ENCODE measurements around the gene ABR.

The ABR gene

DNA sequence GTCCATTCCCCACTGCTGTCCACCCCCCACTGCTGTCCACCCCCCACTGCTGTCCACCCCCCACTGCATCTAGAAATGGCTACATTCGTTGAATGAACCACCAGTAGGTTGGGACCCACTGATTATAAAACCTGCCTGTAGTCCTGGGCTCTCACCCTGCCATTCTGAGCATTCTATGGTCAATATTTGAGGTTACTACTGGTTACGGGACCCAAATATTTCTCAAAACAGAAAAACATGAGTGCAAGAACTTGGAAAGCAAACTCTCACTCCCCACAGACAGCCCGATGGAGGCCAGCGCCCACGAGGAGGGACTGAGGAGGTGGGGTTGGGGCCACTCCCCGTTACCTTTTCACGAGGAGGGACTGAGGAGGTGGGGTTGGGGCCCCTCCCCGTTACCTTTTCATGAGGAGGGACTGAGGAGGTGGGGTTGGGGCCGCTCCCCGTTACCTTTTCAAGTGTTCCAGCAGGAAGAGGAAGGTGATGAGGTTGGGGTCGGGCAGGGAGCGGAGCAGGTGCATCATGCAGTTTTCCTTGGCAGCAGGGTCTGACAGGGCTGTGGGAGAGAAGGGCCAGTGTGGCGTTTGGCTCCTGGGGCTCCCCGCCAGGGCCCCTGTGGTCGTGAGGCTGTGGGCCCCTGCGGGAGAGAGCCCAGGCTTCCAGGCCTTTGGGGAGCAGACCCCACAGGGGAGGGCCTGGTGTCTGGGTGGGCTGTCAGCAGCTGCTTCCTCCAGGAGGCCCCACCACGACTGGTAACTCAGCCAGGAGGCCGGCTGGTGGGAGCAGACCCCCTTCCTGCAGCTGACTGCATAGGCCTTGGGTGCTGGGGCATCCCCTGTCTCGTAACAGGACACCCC is 170.3 kb downstream of the ABR start:
- Histone ChIP-seq H3K4me2 (ENCODE audit: low read length) (no peak overlapping the region), H3K9me3 (replicated peaks; ENCODE audit: low read length) (no peaks in the 10 kb centered on the region), H3K36me3 (ENCODE audit: insufficient read depth, low read length) (peaks cover 42% of the 10 kb centered on the region), H3K4me3 (ENCODE audit: low read length) (no peak overlapping the region), H3K4me1 (ENCODE audit: control insufficient read depth, insufficient read depth, low read length) (peaks cover 16% of the 10 kb centered on the region), H3K9ac (ENCODE audit: low read depth, low read length) (no peak overlapping the region), H3K27me3 (ENCODE audit: control insufficient read depth, insufficient read depth, low read length) (no peaks in the 10 kb centered on the region)

DNA sequence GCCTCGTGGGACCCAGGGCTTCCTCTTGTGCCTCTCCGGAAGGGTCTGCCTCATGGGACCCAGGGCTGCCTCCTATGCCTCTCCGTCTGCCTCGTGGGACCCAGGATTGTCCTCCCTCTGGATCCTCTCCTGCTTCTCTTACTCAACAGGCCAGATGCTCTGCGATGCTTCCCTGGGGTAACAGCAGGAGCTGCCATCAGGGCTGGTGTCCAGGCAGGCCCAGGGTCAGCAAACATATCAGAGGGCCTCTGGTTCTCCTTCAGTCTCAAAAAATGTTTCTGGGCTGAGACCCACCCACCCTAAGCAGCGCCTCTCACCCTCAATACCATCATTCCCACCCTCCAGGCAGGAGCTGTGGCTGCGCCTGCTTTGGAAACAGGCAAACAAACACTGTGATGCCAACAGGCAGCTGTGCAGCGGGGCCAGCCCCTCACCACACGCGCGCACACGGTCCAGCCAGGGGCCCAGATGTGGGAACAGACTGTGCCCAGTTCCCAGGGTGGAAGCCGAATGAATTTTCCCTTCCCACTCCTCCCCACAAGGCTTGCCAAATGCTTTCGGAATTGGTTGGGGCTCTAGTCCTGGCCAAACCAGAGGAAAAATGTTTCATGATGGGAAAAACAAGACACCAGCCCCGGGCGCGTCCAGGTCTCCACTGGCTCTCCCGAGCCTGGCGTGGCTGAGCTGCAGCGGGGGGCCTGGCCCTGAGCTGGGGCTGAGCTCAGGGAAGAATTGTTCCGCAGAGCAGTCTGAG is 171.6 kb downstream of the ABR start:
- Histone ChIP-seq H3K9ac (ENCODE audit: low read depth, low read length) (no peak overlapping the region), H3K4me1 (ENCODE audit: control insufficient read depth, insufficient read depth, low read length) (peaks cover 28% of the 10 kb centered on the region), H3K9me3 (replicated peaks; ENCODE audit: low read length) (no peaks in the 10 kb centered on the region)

DNA sequence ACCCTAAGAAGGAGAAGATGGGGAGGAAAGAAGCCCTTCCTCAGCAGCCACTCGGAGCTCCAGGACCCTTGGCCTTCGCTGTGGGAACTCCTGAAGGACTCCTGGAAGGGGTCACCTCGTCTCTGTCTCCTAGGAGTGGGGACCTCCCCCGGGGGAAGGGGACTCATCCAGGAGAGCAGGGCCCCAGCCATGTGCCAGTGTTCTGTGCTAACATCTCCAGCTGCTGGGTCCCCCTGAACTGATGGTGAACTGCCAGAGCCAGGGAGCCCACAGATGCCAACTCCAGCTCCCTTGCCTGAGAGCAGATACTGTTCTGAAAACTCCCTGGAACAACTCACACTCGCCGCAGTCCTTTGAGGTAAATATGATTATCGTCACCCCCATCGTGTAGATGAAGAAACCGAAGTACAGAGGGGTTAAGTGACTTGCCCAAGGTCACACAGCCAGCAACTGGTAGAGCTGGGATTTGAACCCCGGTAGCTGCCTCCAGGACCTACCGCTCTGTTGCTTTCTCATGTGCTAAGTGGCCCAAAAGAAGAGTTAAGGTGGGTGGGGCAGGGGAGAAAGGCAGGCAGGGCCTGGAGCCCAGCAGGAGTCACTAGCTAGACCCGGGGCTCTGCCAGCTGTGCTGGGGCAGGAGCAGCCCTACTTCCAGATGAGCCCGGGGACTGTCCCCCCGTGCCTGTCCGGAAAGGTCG is 172.3 kb downstream of the ABR start:
- H3K9me3 ChIP-seq (replicated peaks; ENCODE audit: low read length), result no peaks in the 10 kb centered on the region
- H3K4me3 ChIP-seq (ENCODE audit: low read length), result no peak overlapping the region
- H3K27me3 ChIP-seq (ENCODE audit: control insufficient read depth, insufficient read depth, low read length), result no peaks in the 10 kb centered on the region
- no peak overlapping the region for H3K4me2 ChIP-seq (ENCODE audit: low read length)
- peaks cover 36% of the 10 kb centered on the region for H3K4me1 ChIP-seq (ENCODE audit: control insufficient read depth, insufficient read depth, low read length)
- no peak overlapping the region for H3K9ac ChIP-seq (ENCODE audit: low read depth, low read length)
- H3K36me3 ChIP-seq (ENCODE audit: insufficient read depth, low read length), result peaks cover 57% of the 10 kb centered on the region

More for the DNA sequence above, 171.6 kb downstream of the ABR start:
- H3K4me3 ChIP-seq (ENCODE audit: low read length), result no peak overlapping the region
- H3K4me2 ChIP-seq (ENCODE audit: low read length), result no peak overlapping the region
- H3K27me3 ChIP-seq (ENCODE audit: control insufficient read depth, insufficient read depth, low read length), result no peaks in the 10 kb centered on the region
- H3K36me3 ChIP-seq (ENCODE audit: insufficient read depth, low read length), result peaks cover 55% of the 10 kb centered on the region

DNA sequence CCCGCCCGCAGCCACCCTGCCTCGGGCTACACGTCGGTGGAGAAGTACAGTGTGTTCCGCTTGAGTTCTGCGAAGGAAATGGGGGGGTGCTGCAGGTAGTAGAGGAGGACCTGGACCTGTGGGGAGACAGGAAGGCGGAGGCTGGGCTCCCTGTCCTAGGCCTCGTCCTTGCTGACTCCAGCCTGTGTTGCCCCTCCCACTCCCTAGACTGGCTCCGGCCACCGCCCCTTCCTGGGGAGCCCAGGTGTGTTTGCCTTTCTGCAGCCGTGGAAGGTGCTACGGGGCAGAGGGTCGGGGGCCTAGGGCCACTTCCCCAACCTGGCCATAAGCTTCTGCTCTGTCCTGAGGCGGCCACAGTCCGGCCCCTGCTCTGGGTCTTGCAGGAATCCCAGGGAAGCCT is 173.7 kb downstream of the ABR start:
- Histone ChIP-seq H3K4me3 (ENCODE audit: low read length) (no peak overlapping the region), H3K4me2 (ENCODE audit: low read length) (peak overlapping the region; percentile 62), H3K9ac (ENCODE audit: low read depth, low read length) (peak overlapping the region; percentile 5), H3K9me3 (replicated peaks; ENCODE audit: low read length) (no peaks in the 10 kb centered on the region), H3K4me1 (ENCODE audit: control insufficient read depth, insufficient read depth, low read length) (peaks cover 50% of the 10 kb centered on the region), H3K36me3 (ENCODE audit: insufficient read depth, low read length) (peaks cover 57% of the 10 kb centered on the region), H3K27me3 (ENCODE audit: control insufficient read depth, insufficient read depth, low read length) (no peaks in the 10 kb centered on the region)

DNA sequence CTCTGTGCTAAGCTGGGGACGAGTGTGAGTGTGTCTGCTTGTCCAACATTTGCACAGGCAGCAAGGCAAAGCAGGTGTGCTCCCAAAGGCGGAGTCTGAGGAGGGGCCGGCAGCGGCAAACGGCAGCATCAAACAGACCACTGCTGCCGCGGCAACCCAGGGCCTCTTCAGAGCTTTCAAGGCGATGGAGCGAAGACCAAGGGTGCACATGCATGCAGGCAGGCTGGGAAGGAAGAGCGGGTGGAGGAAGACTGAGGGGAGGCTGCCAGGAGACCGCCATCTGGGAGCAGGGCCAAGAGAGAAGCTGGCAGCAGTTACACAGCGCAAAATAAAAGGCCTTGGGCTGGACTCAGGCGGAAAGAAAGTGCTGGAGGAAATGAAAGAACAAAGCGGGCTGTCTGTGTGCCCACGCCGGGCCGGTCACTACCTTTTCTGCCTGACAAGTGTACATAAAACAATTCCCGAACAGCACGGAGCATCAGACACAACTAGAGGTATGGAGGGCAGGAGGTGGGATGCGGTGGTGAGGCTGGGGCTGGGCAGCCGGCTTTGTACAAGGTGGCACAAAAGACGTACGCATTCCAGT is 174.3 kb downstream of the ABR start:
- Histone ChIP-seq H3K4me1 (ENCODE audit: control insufficient read depth, insufficient read depth, low read length) (peaks cover 56% of the 10 kb centered on the region), H3K27me3 (ENCODE audit: control insufficient read depth, insufficient read depth, low read length) (no peaks in the 10 kb centered on the region), H3K4me2 (ENCODE audit: low read length) (peak overlapping the region; percentile 62), H3K36me3 (ENCODE audit: insufficient read depth, low read length) (peaks cover 59% of the 10 kb centered on the region), H3K9me3 (replicated peaks; ENCODE audit: low read length) (no peaks in the 10 kb centered on the region), H3K4me3 (ENCODE audit: low read length) (peak overlapping the region; percentile 9), H3K9ac (ENCODE audit: low read depth, low read length) (peak overlapping the region; percentile 5)

DNA sequence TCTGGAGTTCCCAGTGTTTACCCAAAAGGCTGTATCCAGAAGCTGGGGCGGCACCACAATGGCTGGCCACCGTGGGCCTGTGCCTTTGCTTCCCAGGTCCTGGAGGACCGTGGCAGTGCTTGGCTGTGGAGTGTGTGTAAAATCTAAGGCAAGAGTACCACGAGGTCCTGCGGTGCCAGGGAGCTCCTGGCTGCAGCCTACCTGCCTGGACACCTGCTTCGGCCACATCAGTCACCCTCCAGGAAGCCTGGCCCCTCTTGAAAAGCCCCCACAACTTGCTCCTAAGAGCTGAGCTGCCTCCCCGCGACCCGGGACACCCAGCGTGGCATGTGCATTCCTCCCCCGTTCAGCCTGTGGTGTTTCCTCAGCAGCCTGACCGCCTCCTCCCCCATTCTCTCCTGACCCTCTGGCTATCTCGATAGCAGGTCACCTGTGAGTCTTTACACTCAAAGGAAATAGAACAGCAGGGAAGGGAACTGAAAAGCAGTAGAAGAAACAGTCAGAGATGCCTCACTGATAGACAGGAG is 174.9 kb downstream of the ABR start:
- Histone ChIP-seq H3K36me3 (ENCODE audit: insufficient read depth, low read length) (peaks cover 58% of the 10 kb centered on the region), H3K9ac (ENCODE audit: low read depth, low read length) (no peak overlapping the region), H3K4me1 (ENCODE audit: control insufficient read depth, insufficient read depth, low read length) (peaks cover 59% of the 10 kb centered on the region)

DNA sequence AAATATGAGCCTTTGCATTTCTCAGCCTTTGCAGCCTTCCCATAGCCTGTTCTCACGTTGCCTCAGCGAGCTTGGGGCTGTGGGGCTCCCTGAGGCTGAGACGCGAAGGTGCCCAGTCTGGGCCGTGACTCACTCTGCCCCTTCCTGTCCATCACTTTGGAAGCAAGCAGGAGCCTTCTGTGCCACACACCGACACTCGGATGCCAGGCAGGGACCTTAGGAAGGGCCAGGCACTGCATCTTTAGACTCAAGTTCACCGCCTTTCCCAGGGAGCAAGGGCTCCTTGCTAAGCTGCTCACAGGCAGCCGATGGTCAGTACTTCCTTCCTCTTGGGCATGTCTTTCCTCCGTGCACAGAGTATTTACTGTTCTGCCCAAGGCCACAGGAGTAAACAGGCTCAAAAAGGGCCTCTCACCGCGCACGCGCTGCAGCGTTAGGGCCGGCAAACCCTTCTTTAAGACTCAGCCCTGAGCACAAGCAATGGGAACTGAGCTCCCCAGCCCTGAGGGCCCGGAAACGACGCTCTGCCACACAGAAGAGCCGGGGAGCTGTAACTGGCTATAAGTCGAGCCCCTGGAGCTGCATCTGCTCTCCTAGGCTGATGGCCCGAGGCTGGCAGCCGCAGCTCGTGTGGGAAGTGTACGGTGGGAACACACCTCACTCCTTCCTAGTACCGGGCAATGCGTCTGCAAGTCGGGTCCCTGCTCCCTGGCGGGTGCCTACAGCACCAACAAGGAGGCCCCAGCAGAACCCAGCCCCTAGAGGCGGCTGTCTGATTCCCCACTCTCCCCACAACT is 175.6 kb downstream of the ABR start:
- Histone ChIP-seq H3K9ac (ENCODE audit: low read depth, low read length) (no peak overlapping the region), H3K36me3 (ENCODE audit: insufficient read depth, low read length) (peaks cover 64% of the 10 kb centered on the region)

More for the DNA sequence above, 174.9 kb downstream of the ABR start:
- H3K27me3 ChIP-seq (ENCODE audit: control insufficient read depth, insufficient read depth, low read length), result no peaks in the 10 kb centered on the region
- H3K4me2 ChIP-seq (ENCODE audit: low read length), result no peak overlapping the region
- H3K4me3 ChIP-seq (ENCODE audit: low read length), result no peak overlapping the region
- no peaks in the 10 kb centered on the region for H3K9me3 ChIP-seq (replicated peaks; ENCODE audit: low read length)

DNA sequence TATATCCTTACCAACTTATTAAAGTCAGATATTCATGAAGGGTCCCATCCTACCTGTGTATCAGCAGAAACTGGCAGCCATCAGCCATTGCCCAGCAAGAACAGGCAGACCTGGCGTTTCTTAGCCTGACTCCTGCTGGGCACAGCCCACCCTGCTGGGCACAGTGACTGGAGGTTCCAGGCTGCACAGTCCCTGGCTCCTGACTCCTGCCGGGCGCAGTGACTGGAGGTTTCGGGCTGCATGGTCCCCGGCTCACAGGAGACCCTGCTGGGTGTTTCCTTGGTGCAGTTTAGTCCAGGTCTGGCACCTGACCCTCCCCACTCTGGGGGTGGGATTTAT is 176.2 kb downstream of the ABR start:
- Histone ChIP-seq H3K4me2 (ENCODE audit: low read length) (no peak overlapping the region), H3K4me3 (ENCODE audit: low read length) (no peak overlapping the region), H3K36me3 (ENCODE audit: insufficient read depth, low read length) (peaks cover 64% of the 10 kb centered on the region), H3K4me1 (ENCODE audit: control insufficient read depth, insufficient read depth, low read length) (peaks cover 68% of the 10 kb centered on the region), H3K9me3 (replicated peaks; ENCODE audit: low read length) (no peaks in the 10 kb centered on the region), H3K27me3 (ENCODE audit: control insufficient read depth, insufficient read depth, low read length) (no peaks in the 10 kb centered on the region), H3K9ac (ENCODE audit: low read depth, low read length) (no peak overlapping the region)

More for the DNA sequence above, 175.6 kb downstream of the ABR start:
- H3K9me3 ChIP-seq (replicated peaks; ENCODE audit: low read length), result no peaks in the 10 kb centered on the region
- no peak overlapping the region for H3K4me3 ChIP-seq (ENCODE audit: low read length)
- no peak overlapping the region for H3K4me2 ChIP-seq (ENCODE audit: low read length)
- peaks cover 64% of the 10 kb centered on the region for H3K4me1 ChIP-seq (ENCODE audit: control insufficient read depth, insufficient read depth, low read length)
- H3K27me3 ChIP-seq (ENCODE audit: control insufficient read depth, insufficient read depth, low read length), result no peaks in the 10 kb centered on the region

DNA sequence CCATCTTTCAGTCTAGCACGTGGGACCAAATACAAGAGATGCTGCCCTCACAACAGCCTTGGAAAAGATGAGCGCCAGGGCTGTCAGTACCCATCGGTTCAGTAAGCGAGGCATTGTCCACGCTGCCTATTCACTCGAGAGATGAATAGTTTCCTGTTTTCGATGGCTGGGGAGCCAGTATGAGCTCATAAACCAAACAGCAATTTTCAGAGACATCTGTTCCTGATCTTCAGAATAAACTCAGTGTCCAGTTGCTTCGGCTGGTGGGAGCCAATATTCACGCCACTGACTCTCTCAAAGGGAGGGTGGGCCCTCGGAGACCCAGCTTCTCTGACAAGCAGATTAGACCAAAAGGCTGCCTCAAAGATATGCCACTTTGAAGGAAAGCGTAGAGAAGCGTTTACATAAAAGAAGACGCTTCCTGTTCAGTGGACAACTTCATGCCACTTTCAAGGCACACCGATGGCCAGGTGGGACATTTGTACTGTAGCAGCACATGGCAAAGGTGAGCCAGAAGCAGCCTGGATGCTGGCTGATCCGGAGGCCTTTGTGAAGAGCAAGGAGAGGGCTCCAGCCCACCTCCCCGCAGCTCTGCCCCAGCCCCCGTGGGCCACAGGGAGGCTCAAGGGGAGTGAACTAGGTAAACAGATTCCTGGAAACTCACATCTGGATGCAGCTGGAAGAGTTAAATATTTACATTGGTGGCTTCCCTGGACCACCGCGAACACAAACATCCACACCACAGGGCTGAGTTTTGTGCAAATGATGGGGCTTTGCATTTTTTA is 176.8 kb downstream of the ABR start:
- Histone ChIP-seq H3K9ac (ENCODE audit: low read depth, low read length) (peak overlapping the region; percentile 33), H3K4me3 (ENCODE audit: low read length) (peak overlapping the region; percentile 4), H3K9me3 (replicated peaks; ENCODE audit: low read length) (no peaks in the 10 kb centered on the region), H3K4me1 (ENCODE audit: control insufficient read depth, insufficient read depth, low read length) (peaks cover 75% of the 10 kb centered on the region), H3K36me3 (ENCODE audit: insufficient read depth, low read length) (peaks cover 63% of the 10 kb centered on the region), H3K27me3 (ENCODE audit: control insufficient read depth, insufficient read depth, low read length) (no peaks in the 10 kb centered on the region), H3K4me2 (ENCODE audit: low read length) (peak overlapping the region; percentile 51)

DNA sequence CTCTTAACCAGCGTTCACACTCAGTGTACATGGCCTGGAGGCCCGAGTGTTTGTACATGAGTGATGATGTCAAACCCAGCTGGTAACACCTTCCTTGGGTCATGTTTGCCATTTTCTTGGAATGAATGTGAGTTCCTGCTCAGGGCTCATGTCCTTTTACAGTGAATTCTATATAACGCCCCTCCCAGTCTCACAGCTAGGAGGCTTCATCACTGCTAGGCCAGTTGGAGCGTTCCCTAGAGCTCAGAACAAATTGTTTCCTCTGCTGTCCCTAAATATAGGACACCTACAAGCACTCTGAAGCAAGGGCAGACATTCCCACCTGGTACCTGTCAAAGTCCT is 177.4 kb downstream of the ABR start:
- Histone ChIP-seq H3K36me3 (ENCODE audit: insufficient read depth, low read length) (peaks cover 57% of the 10 kb centered on the region), H3K27me3 (ENCODE audit: control insufficient read depth, insufficient read depth, low read length) (no peaks in the 10 kb centered on the region), H3K4me2 (ENCODE audit: low read length) (peak overlapping the region; percentile 51), H3K9me3 (replicated peaks; ENCODE audit: low read length) (no peaks in the 10 kb centered on the region), H3K4me1 (ENCODE audit: control insufficient read depth, insufficient read depth, low read length) (peaks cover 78% of the 10 kb centered on the region), H3K9ac (ENCODE audit: low read depth, low read length) (peak overlapping the region; percentile 33), H3K4me3 (ENCODE audit: low read length) (peak overlapping the region; percentile 4)

All from skeletal muscle satellite cell (primary cell).